SK-N-SH (cell line): ENCODE measurements around the gene GAS7. TPM values are rescaled to one million over a fixed set of nuclear protein-coding genes. Genes with fewer than 3 reads are reported as not detected.

Source experiments
- CTCF ChIA-PET: fragments of 300-600, 350-600 bp; formaldehyde crosslinking; extraction: SDS; loops from one replicate; lab custom pipeline; 2021; lab: Yijun Ruan, JAX
- POLR2A ChIA-PET: fragments of 350-600 bp; sonication (Branson Sonifier 250); formaldehyde crosslinking; extraction: SDS; loops from one replicate; lab custom pipeline; 2020; ENCODE audit warnings: antibody characterized with exemption, inconsistent platforms; lab: Yijun Ruan, JAX
- DNase-seq: peaks from one replicate; pipeline ENCODE4 v3.0.0; 2012
- H2AFZ ChIP-seq: fragments of 200-600 bp; sonication (generic); 2 replicates; pipeline ENCODE4 v1.8.1; 2016; ENCODE audit warnings: antibody characterized with exemption, mild to moderate bottlenecking, low read depth
- H3F3A ChIP-seq: fragments of 200-600 bp; sonication (generic); replicated peaks from 2 replicates; pipeline ENCODE3; 2016; ENCODE audit warnings: antibody characterized with exemption, mild to moderate bottlenecking; ENCODE audit not compliant: insufficient read depth
- H3K27ac ChIP-seq, 2 experiments: fragments of 200-500 bp in 1 of 2; fragments of 200-600 bp in 1 of 2; sonication (Bioruptor generic) in 1 of 2; sonication (generic), shearing (Covaris generic) in 1 of 2; 2 replicates each; pipeline versions ENCODE4 v1.5.1 to v1.6.1; 2014 to 2016; ENCODE audit warnings: low read depth in 2 of 2, inconsistent platforms in 1 of 2, low read length in 1 of 2, mild to moderate bottlenecking in 1 of 2, mixed read lengths in 1 of 2
- H3K27me3 ChIP-seq: fragments of 200-600 bp; sonication (generic), shearing (Covaris generic); 2 replicates; pipeline ENCODE4 v1.6.1; 2016; ENCODE audit warnings: mixed run types; ENCODE audit not compliant: insufficient read depth
- H3K36me3 ChIP-seq, 2 experiments: fragments of 200-500 bp in 1 of 2; fragments of 200-600 bp in 1 of 2; sonication (Bioruptor generic) in 1 of 2; sonication (generic) in 1 of 2; replicated peaks in 1 of 2; 2 replicates each; pipeline versions ENCODE3 to v1.5.1; 2014 to 2016; ENCODE audit warnings: low read length in 1 of 2, mild to moderate bottlenecking in 1 of 2; ENCODE audit not compliant: insufficient read depth in 2 of 2, control insufficient read depth in 1 of 2
- H3K4me1 ChIP-seq, 2 experiments: fragments of 200-500 bp in 1 of 2; fragments of 200-600 bp in 1 of 2; sonication (Bioruptor generic) in 1 of 2; sonication (generic), shearing (Covaris generic) in 1 of 2; 2 replicates each; pipeline versions ENCODE4 v1.5.1 to v1.6.1; 2014 to 2016; ENCODE audit warnings: low read depth in 1 of 2, low read length in 1 of 2, mixed run types in 1 of 2; ENCODE audit not compliant: insufficient read depth in 2 of 2, control insufficient read depth in 1 of 2
- H3K4me2 ChIP-seq: fragments of 200-600 bp; sonication (generic), shearing (Covaris generic); 2 replicates; pipeline ENCODE4 v1.6.1; 2017; ENCODE audit warnings: mixed run types
- H3K4me3 ChIP-seq, 2 experiments: fragments of 200-500 bp in 1 of 2; fragments of 200-600 bp in 1 of 2; sonication (Bioruptor generic) in 1 of 2; sonication (generic), shearing (Covaris generic) in 1 of 2; 2 replicates each; pipeline versions ENCODE4 v1.5.1 to v1.8.1; 2014 to 2016; ENCODE audit warnings: low read depth in 2 of 2, inconsistent platforms in 1 of 2, low read length in 1 of 2, mild to moderate bottlenecking in 1 of 2, mixed read lengths in 1 of 2, moderate library complexity in 1 of 2
- H3K79me2 ChIP-seq: fragments of 200-600 bp; sonication (generic); 2 replicates; pipeline ENCODE4 v1.8.1; 2017; ENCODE audit warnings: mild to moderate bottlenecking; ENCODE audit not compliant: insufficient read depth
- H3K9ac ChIP-seq: fragments of 200-600 bp; sonication (generic); 2 replicates; pipeline ENCODE4 v1.6.1; 2017; ENCODE audit warnings: mixed run types
- H3K9me2 ChIP-seq: fragments of 200-600 bp; sonication (generic); 2 replicates; pipeline ENCODE4 v1.6.1; 2017; ENCODE audit warnings: mixed run types
- H3K9me3 ChIP-seq: fragments of 200-600 bp; sonication (generic); 2 replicates; pipeline ENCODE4 v1.6.1; 2017; ENCODE audit warnings: mixed run types, mild to moderate bottlenecking, moderate library complexity
- H4K20me1 ChIP-seq: fragments of 200-600 bp; sonication (generic); 2 replicates; pipeline ENCODE4 v1.6.1; 2017; ENCODE audit warnings: mild to moderate bottlenecking, mixed run types; ENCODE audit not compliant: insufficient read depth
- CHD2 ChIP-seq: fragments of 150-350 bp; IDR thresholded peaks from 2 replicates; pipeline ENCODE4 v1.6.1; 2018; ENCODE audit warnings: low read length; ENCODE audit not compliant: partially characterized antibody
- GABPA ChIP-seq: IDR thresholded peaks from 2 replicates; pipeline ENCODE4 v1.4.0; 2012; ENCODE audit warnings: low read depth, mild to moderate bottlenecking
- GATA2 ChIP-seq: sonication (generic); formaldehyde crosslinking; IDR thresholded peaks from 2 replicates; pipeline ENCODE4 v1.5.0; 2020; ENCODE audit warnings: mild to moderate bottlenecking, missing genetic modification reagents
- MXI1 ChIP-seq: IDR thresholded peaks from 2 replicates; pipeline ENCODE4 v1.6.1; 2012; ENCODE audit warnings: mild to moderate bottlenecking, low read depth, low read length, improper control_type of control experiment
- NRF1 ChIP-seq: IDR thresholded peaks from 2 replicates; pipeline ENCODE4 v1.6.1; 2012; ENCODE audit warnings: low read depth, mild to moderate bottlenecking, low read length
- RAD21 ChIP-seq: IDR thresholded peaks from 2 replicates; pipeline ENCODE4 v1.6.1; 2012; ENCODE audit warnings: mild to moderate bottlenecking, low read length
- RCOR1 ChIP-seq: fragments of 150-350 bp; IDR thresholded peaks from 2 replicates; pipeline ENCODE4 v1.6.1; 2017; ENCODE audit warnings: antibody characterized with exemption, low read length
- RFX5 ChIP-seq: IDR thresholded peaks from 2 replicates; pipeline ENCODE4 v1.6.1; 2012; ENCODE audit warnings: mild to moderate bottlenecking, improper control_type of control experiment, low read length
- TEAD4 ChIP-seq: IDR thresholded peaks from 2 replicates; pipeline ENCODE4 v1.4.0; 2012; ENCODE audit warnings: mild to moderate bottlenecking, borderline replicate concordance; ENCODE audit not compliant: insufficient read depth
- YY1 ChIP-seq: IDR thresholded peaks from 2 replicates; pipeline ENCODE4 v1.4.0; 2012; ENCODE audit warnings: low read depth, mild to moderate bottlenecking
- WGBS: methylation state at CpG from one replicate; pipeline ENCODE4 v1.1.6; 2017; ENCODE audit warnings: low lambda C conversion rate; 5-methylcytosine and 5-hydroxymethylcytosine counted together
- polyA plus RNA-seq, 3 experiments: library from polyadenylated mRNA; depleted of rRNA; stranded (reverse); fragments of >200 nt; gene quantifications; 2 replicates each; pipeline ENCODE4 v1.2.3, GENCODE V29; 2012
- TF ChIP-seq, protein P1 (sequence below): IDR thresholded peaks from 2 replicates; pipeline ENCODE4 v1.6.1; 2012; ENCODE audit warnings: mild to moderate bottlenecking, low read depth, low read length, moderate library complexity
- TF ChIP-seq, protein P2 (sequence below): IDR thresholded peaks from 2 replicates; pipeline ENCODE4 v1.4.0; 2012; ENCODE audit warnings: low read depth
- TF ChIP-seq, protein P3 (sequence below): fragments of 150-350 bp; IDR thresholded peaks from 2 replicates; pipeline ENCODE4 v1.6.1; 2017; ENCODE audit warnings: antibody characterized with exemption, low read length, low read depth, borderline replicate concordance
- TF ChIP-seq, protein P4 (sequence below): IDR thresholded peaks from 2 replicates; pipeline ENCODE4 v1.4.0; 2012; ENCODE audit warnings: low read depth, borderline replicate concordance
- TF ChIP-seq, protein P5 (sequence below): fragments of 200-600 bp; sonication (generic); IDR thresholded peaks from 2 replicates; pipeline ENCODE4 v1.6.1; 2017; ENCODE audit warnings: antibody characterized with exemption, mild to moderate bottlenecking, moderate library complexity
- TF ChIP-seq, protein P6 (sequence below): fragments of 150-350 bp; IDR thresholded peaks from 2 replicates; pipeline ENCODE4 v1.6.1; 2016; ENCODE audit warnings: mild to moderate bottlenecking, low read depth, low read length

Gene GAS7
- polyA plus RNA-seq, 1 of the 3 experiments (the other 2 are of a cell fraction): 0.12 TPM

DNA sequence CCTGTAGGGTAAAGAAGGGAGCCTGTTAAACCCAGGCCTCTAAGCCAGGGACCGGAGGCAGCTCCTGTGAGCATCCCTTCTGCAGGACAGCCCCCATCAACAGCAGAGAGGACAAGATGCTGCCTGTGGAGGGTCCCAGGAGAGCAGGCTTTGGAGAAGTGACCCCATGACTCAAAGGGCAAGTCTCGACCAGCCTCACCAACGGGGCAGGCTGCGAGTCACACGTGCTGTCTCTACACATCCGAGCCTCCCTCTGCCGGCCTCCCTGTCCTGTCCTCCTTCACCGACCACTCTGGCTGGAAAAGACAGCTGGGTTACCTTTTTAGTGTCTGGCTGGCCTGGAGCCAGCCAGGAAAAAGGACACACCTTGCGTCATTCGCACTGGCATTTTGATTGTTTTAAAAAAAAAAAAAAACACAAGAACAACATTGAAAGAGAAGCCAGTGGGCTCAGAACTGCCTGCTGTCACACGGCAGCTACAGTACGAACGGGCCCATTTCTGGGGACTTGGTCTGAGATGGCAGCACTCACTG lies 218.9 kb downstream of the GAS7 start (continued):
- TF ChIP-seq, protein P1, sequence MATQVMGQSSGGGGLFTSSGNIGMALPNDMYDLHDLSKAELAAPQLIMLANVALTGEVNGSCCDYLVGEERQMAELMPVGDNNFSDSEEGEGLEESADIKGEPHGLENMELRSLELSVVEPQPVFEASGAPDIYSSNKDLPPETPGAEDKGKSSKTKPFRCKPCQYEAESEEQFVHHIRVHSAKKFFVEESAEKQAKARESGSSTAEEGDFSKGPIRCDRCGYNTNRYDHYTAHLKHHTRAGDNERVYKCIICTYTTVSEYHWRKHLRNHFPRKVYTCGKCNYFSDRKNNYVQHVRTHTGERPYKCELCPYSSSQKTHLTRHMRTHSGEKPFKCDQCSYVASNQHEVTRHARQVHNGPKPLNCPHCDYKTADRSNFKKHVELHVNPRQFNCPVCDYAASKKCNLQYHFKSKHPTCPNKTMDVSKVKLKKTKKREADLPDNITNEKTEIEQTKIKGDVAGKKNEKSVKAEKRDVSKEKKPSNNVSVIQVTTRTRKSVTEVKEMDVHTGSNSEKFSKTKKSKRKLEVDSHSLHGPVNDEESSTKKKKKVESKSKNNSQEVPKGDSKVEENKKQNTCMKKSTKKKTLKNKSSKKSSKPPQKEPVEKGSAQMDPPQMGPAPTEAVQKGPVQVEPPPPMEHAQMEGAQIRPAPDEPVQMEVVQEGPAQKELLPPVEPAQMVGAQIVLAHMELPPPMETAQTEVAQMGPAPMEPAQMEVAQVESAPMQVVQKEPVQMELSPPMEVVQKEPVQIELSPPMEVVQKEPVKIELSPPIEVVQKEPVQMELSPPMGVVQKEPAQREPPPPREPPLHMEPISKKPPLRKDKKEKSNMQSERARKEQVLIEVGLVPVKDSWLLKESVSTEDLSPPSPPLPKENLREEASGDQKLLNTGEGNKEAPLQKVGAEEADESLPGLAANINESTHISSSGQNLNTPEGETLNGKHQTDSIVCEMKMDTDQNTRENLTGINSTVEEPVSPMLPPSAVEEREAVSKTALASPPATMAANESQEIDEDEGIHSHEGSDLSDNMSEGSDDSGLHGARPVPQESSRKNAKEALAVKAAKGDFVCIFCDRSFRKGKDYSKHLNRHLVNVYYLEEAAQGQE: no peak
- TF ChIP-seq YY1 (no peak), CHD2 (no peak), GATA2 (CRISPR knock-in tag) (no peak), RFX5 (no peak), TEAD4 (no peak), RCOR1 (no peak), NRF1 (no peak)
- TF ChIP-seq, protein P2, sequence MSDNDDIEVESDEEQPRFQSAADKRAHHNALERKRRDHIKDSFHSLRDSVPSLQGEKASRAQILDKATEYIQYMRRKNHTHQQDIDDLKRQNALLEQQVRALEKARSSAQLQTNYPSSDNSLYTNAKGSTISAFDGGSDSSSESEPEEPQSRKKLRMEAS: no peak
- TF ChIP-seq, protein P3, sequence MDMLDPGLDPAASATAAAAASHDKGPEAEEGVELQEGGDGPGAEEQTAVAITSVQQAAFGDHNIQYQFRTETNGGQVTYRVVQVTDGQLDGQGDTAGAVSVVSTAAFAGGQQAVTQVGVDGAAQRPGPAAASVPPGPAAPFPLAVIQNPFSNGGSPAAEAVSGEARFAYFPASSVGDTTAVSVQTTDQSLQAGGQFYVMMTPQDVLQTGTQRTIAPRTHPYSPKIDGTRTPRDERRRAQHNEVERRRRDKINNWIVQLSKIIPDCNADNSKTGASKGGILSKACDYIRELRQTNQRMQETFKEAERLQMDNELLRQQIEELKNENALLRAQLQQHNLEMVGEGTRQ: no peak

DNA sequence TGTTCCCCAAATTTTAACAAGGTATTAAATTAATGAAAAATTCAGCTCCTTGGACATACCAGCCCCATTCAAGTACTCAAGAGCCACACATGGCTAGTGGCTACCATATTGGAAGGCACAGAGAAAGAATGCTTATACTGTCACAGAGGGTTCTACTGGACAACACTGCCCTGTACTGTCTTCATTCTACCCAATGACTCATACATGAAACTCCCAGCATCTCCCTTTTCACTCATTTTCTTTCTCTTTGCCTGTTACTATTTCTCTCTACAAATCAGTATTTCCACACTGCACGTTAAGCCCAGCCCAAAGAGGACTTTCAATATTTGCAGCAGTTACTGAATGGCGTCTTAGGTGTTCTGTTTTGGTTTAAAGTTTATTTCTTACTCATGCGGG lies 221.2 kb downstream of the GAS7 start:
- Histone ChIP-seq H3K36me3 (no peaks in the 10 kb centered on the region), H3K9me2 (no peaks in the 10 kb centered on the region), H3K4me1 (peaks cover 0 to 3% of the 10 kb centered on the region in 2 experiments; a peak in 1 of 4 replicates), H2AFZ (no peak overlapping the region), H3F3A (no peaks in the 10 kb centered on the region), H3K79me2 (no peaks in the 10 kb centered on the region), H3K9me3 (no peaks in the 10 kb centered on the region), H3K4me3 (no peak overlapping the region), H3K4me2 (no peak overlapping the region), H3K27me3 (no peaks in the 10 kb centered on the region; the same call in 1 of the 2 replicates), H4K20me1 (no peaks in the 10 kb centered on the region), H3K27ac (no peak overlapping the region), H3K9ac (no peak overlapping the region)
- WGBS: 17% methylated on average over 3 of the region's 3 CpGs
- no peak for DNase-seq
- ChIA-PET CTCF (no interaction called here), POLR2A (no interaction called here)
- TF ChIP-seq MXI1: no peak
- TF ChIP-seq TEAD4: no peak
- TF ChIP-seq, protein P4, sequence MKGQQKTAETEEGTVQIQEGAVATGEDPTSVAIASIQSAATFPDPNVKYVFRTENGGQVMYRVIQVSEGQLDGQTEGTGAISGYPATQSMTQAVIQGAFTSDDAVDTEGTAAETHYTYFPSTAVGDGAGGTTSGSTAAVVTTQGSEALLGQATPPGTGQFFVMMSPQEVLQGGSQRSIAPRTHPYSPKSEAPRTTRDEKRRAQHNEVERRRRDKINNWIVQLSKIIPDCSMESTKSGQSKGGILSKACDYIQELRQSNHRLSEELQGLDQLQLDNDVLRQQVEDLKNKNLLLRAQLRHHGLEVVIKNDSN: no peak
- TF ChIP-seq RAD21: no peak
- TF ChIP-seq, protein P5, sequence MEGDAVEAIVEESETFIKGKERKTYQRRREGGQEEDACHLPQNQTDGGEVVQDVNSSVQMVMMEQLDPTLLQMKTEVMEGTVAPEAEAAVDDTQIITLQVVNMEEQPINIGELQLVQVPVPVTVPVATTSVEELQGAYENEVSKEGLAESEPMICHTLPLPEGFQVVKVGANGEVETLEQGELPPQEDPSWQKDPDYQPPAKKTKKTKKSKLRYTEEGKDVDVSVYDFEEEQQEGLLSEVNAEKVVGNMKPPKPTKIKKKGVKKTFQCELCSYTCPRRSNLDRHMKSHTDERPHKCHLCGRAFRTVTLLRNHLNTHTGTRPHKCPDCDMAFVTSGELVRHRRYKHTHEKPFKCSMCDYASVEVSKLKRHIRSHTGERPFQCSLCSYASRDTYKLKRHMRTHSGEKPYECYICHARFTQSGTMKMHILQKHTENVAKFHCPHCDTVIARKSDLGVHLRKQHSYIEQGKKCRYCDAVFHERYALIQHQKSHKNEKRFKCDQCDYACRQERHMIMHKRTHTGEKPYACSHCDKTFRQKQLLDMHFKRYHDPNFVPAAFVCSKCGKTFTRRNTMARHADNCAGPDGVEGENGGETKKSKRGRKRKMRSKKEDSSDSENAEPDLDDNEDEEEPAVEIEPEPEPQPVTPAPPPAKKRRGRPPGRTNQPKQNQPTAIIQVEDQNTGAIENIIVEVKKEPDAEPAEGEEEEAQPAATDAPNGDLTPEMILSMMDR: no peak
- TF ChIP-seq, protein P2: no peak
- no peak for TF ChIP-seq GATA2 (CRISPR knock-in tag)
- no peak for TF ChIP-seq GABPA
- TF ChIP-seq, protein P1: no peak
- no peak for TF ChIP-seq RFX5
- TF ChIP-seq, protein P6, sequence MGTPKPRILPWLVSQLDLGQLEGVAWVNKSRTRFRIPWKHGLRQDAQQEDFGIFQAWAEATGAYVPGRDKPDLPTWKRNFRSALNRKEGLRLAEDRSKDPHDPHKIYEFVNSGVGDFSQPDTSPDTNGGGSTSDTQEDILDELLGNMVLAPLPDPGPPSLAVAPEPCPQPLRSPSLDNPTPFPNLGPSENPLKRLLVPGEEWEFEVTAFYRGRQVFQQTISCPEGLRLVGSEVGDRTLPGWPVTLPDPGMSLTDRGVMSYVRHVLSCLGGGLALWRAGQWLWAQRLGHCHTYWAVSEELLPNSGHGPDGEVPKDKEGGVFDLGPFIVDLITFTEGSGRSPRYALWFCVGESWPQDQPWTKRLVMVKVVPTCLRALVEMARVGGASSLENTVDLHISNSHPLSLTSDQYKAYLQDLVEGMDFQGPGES: no peak
